NCI-H69 (cell line): Measurements from ENCODE around the gene NXN.
"Not testable (repeated sequence)": the region's sequence is repeated elsewhere in the genome, so short reads cannot be mapped to it uniquely, and the experiment has no call there.

ENCODE experiments used
- DNase-seq: peaks from one replicate; lab custom pipeline; 2025; lab: John Stamatoyannopoulos, UW

The NXN gene

GRCh38 chr17:799261-799660 lies 180.3 kb downstream of the NXN start:
- DNase-seq = no peak

GRCh38 chr17:798246-798645 lies 181.3 kb downstream of the NXN start:
- no peak for DNase-seq

- no peak for DNase-seq
Observed at GRCh38 chr17:797236-797840, 182.2 kb downstream of the NXN start.

GRCh38 chr17:796609-797008 lies 183.0 kb downstream of the NXN start:
- no peak for DNase-seq

GRCh38 chr17:795721-796120 lies 183.9 kb downstream of the NXN start:
- no peak for DNase-seq

GRCh38 chr17:795276-795675 lies 184.3 kb downstream of the NXN start:
- DNase-seq = peak; percentile 60

GRCh38 chr17:794876-795275 lies 184.7 kb downstream of the NXN start:
- DNase-seq = peak; percentile 91

GRCh38 chr17:792277-792676 lies 187.3 kb downstream of the NXN start:
- DNase-seq = peak; percentile 19

- no peak for DNase-seq
Observed at GRCh38 chr17:791829-792228, 187.7 kb downstream of the NXN start.

- DNase-seq = not testable (repeated sequence)
Observed at GRCh38 chr17:790874-791247, 188.7 kb downstream of the NXN start.

GRCh38 chr17:789931-790873 lies 189.4 kb downstream of the NXN start:
- DNase-seq = not testable (repeated sequence)

- no peak for DNase-seq
Observed at GRCh38 chr17:789160-789840, 190.3 kb downstream of the NXN start.

- DNase-seq = no peak
Observed at GRCh38 chr17:788551-788950, 191.0 kb downstream of the NXN start.

- no peak for DNase-seq
Observed at GRCh38 chr17:787641-788221, 191.8 kb downstream of the NXN start.

GRCh38 chr17:785901-786300 lies 193.7 kb downstream of the NXN start:
- not testable (repeated sequence) for DNase-seq

- no peak for DNase-seq
Observed at GRCh38 chr17:784143-784542, 195.4 kb downstream of the NXN start.

- peak; percentile 84 for DNase-seq
Observed at GRCh38 chr17:781805-782731, 197.5 kb downstream of the NXN start, which contains the start of the genes GLOD4 and MRM3. Gene GLOD4, minus strand, starts transcription at chr17:782280. Its CDS starts 25 bp downstream, at chr17:782255. Gene MRM3, plus strand, starts transcription at chr17:782353. Its CDS starts 26 bp downstream, at chr17:782379.

GRCh38 chr17:778096-778495 lies 201.5 kb downstream of the NXN start:
- DNase-seq = no peak

- DNase-seq = no peak
Observed at GRCh38 chr17:774313-774584, 205.3 kb downstream of the NXN start.

GRCh38 chr17:773467-774312 lies 205.9 kb downstream of the NXN start:
- peak; percentile 80 for DNase-seq
